ENCODE results near the gene EPB41L1. TPM values are rescaled to one million over a fixed set of nuclear protein-coding genes. Genes with fewer than 3 reads are reported as not detected.

Gene EPB41L1
- total RNA-seq, 2 donors from 2014 or later = 22.8 to 53.4 TPM

DNA sequence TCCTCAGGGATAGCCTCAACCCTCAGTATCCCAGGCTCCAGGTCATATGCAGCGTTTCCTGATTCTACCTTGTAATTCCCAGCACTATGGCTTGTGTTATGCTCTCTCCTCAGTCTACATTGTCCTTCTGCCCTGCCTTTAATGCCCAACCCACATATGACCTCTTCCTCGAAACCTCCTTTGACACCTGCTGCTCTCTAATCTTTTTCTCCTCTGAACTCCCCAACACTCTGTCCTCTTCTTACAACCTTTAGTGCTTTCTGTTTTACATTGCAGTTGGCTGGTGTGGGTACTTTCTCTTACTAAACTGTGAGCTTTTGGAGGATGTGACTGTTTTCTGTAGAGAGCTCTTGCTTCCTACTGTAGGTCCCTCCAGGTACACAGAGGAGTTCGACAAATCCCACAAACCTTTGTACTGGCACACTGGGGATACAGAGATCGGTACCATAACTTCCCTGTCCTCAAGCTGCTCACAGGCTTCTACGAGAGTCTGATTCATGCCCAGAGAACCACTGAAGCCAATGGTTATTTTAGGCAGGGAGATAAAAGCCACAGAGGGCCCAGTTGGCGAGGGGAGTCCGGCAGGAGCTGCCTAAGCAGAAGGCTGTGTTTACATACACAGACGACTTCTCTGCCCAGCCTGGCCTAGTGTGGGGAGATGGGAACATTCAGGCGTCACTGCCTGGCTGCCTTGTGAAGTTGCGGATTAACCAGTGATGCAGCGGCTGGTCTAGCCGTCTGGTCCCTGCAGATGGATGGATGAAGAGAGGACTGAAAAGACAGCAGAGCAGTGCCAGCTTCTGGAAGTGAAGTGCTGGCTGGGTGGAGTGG is 8.4 kb upstream of the EPB41L1 start:
- Histone ChIP-seq H3K4me1 (peaks cover 4% of the 10 kb centered on the region), H3K27ac (peak overlapping the region in 1 of 4 donors; percentile 23), H3K4me3 (no peak overlapping the region), H3K9me3 (no peaks in the 10 kb centered on the region), H3K27me3 (no peaks in the 10 kb centered on the region), H3K36me3 (replicated peaks in 1 of 2; ENCODE audit: insufficient read depth in 1 of 2, low read depth in 2 of 2) (no peaks in the 10 kb centered on the region)
- 65 to 71% methylated on average over 12 of the region's 12 CpGs for WGBS, 2 donors
- intact Hi-C loops (cut with DNase I) = no loop called here
- DNase-seq = peak in 1 of 4 donors; percentile 31
- TF ChIP-seq POLR2A (IDR thresholded peaks at IDR 0.05) = no peak
- TF ChIP-seq, protein P1, sequence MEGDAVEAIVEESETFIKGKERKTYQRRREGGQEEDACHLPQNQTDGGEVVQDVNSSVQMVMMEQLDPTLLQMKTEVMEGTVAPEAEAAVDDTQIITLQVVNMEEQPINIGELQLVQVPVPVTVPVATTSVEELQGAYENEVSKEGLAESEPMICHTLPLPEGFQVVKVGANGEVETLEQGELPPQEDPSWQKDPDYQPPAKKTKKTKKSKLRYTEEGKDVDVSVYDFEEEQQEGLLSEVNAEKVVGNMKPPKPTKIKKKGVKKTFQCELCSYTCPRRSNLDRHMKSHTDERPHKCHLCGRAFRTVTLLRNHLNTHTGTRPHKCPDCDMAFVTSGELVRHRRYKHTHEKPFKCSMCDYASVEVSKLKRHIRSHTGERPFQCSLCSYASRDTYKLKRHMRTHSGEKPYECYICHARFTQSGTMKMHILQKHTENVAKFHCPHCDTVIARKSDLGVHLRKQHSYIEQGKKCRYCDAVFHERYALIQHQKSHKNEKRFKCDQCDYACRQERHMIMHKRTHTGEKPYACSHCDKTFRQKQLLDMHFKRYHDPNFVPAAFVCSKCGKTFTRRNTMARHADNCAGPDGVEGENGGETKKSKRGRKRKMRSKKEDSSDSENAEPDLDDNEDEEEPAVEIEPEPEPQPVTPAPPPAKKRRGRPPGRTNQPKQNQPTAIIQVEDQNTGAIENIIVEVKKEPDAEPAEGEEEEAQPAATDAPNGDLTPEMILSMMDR (IDR thresholded peaks at IDR 0.05) = no peak
- ATAC-seq = no peak

DNA sequence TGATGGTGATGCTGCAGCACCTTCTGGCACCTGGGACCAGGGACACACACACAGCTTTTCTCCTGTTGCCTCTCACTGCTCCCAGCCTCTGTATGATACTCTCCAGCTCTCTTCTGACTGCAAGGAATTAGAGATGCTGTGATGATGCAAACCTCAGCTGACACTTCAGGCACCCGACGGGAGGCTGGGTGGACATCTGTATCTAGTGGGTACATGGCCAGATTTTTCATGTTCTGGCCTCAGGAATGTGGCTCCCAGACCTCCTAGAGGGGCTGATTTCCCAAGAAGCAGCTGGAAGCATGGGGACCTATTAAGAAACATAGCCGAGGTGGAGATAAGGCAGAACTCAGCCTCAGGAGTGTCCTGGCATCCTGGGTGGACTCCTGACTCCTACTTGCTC is 6.8 kb upstream of the EPB41L1 start:
- TF ChIP-seq, protein P1 (IDR thresholded peaks at IDR 0.05) = no peak
- TF ChIP-seq POLR2A (IDR thresholded peaks at IDR 0.05) = no peak
- intact Hi-C loops (cut with DNase I) = no loop called here
- no peaks in the 10 kb centered on the region for H3K27me3 ChIP-seq
- peak overlapping the region in 1 of 4 donors; percentile 29 for H3K27ac ChIP-seq
- H3K36me3 ChIP-seq (replicated peaks in 1 of 2; ENCODE audit: insufficient read depth in 1 of 2, low read depth in 2 of 2) = no peaks in the 10 kb centered on the region
- H3K9me3 ChIP-seq = no peaks in the 10 kb centered on the region
- peak; percentile 40 for ATAC-seq
- no peak overlapping the region for H3K4me3 ChIP-seq
- peak in 3 of 4 donors; percentile 16 to 50 (median 29) for DNase-seq
- peaks cover 10% of the 10 kb centered on the region for H3K4me1 ChIP-seq
- 43 to 62% methylated on average over 1 to 3 of the region's 3 CpGs for WGBS, 2 donors

DNA sequence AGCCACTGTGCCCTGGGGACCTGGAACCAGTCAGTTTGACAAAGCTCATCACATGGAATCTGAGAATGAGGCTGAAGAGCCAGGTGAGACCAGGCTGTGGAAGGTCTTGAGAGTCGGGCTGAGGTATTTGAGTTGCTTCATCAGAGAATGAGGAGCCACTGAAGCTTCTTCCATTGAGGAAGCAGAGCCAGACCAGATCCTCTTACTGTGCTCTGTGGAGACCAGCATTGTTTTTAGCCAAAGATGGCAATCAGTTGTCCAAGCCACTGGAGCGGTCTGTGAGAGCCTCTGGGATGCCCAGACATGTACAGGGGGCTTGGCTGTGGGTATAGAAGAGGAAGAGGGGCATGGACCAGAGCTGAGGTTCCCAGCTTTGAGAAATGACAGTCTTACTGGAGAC is 6.1 kb upstream of the EPB41L1 start:
- intact Hi-C loops (cut with DNase I) = no loop called here
- Histone ChIP-seq H3K27me3 (no peaks in the 10 kb centered on the region), H3K27ac (peak overlapping the region in 1 of 4 donors; percentile 29), H3K9me3 (no peaks in the 10 kb centered on the region), H3K36me3 (replicated peaks in 1 of 2; ENCODE audit: insufficient read depth in 1 of 2, low read depth in 2 of 2) (no peaks in the 10 kb centered on the region), H3K4me3 (no peak overlapping the region), H3K4me1 (peaks cover 16% of the 10 kb centered on the region)
- TF ChIP-seq, protein P1 (IDR thresholded peaks at IDR 0.05) = no peak
- no peak for TF ChIP-seq POLR2A (IDR thresholded peaks at IDR 0.05)
- no peak for ATAC-seq
- WGBS, 2 donors = 79 to 100% methylated on average over 1 to 2 of the region's 2 CpGs
- DNase-seq = no peak

DNA sequence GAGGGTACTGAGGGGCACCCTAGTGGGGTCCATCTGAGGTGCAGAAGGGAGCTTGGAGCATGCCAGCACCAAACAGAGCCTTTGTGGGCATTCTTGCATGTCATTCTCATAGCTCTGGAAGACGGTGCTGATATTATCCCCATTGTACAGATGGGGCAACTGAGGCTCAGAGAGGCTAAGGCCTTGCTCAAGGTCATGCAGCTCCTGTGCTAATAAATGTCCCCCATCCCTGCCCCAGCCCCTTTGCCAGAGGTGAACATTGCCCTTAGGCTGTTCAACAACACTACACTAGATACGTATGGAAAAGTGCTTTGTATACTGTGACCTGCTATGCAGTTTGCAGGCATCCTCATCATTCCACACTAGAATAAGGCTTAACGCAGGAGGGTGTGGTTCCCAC is 5.5 kb upstream of the EPB41L1 start:
- ATAC-seq (no peak), DNase-seq (no peak)
- H3K4me3 ChIP-seq = no peak overlapping the region
- TF ChIP-seq POLR2A (IDR thresholded peaks at IDR 0.05) = no peak
- TF ChIP-seq, protein P1 (IDR thresholded peaks at IDR 0.05) = no peak
- H3K4me1 ChIP-seq = peaks cover 22% of the 10 kb centered on the region
- no peaks in the 10 kb centered on the region for H3K36me3 ChIP-seq (replicated peaks in 1 of 2; ENCODE audit: insufficient read depth in 1 of 2, low read depth in 2 of 2)
- no peaks in the 10 kb centered on the region for H3K9me3 ChIP-seq
- intact Hi-C loops (cut with DNase I) = no loop called here
- H3K27ac ChIP-seq = peak overlapping the region in 1 of 4 donors; percentile 8
- WGBS, 2 donors = 80 to 81% methylated on average over 3 of the region's 3 CpGs
- no peaks in the 10 kb centered on the region for H3K27me3 ChIP-seq

All from body of pancreas (tissue), 4 donors.